ENCODE measurements around the gene KIAA2012.

- TF ChIP-seq SUZ12 (IDR thresholded peaks at IDR 0.05; ENCODE audit: low read length) (no peak), CTCF (IDR thresholded peaks at IDR 0.05; ENCODE audit: control extremely low read depth in 1 of 3, insufficient read depth in 1 of 3, low read depth in 1 of 3, low read length in 3 of 3) (no peak)
These were observed 99.6 kb downstream of the KIAA2012 start for GRCh38 chr2:202172439-202173211.

All from H1 (cell line).